Measurements from ENCODE around the gene N4BP3.

N4BP3 gene

DNA sequence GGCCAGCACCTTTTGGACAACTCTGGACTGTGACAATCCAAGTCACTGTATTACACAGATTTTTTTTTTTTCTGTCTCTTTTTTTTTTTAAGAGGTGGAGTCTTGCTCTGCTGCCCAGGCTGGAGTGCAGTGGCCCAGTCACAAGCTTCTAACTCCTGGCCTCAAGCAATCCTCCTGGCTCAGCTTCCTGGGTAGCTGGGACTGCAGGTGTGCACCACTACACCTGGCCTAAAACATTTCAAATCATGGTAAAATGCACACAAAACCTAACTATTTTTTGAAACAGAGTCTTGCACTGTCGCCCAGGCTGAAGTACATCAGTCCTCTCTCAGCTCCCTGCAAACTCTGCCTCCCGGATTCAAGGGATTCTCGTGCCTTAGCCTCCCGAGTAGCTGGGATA is 7.2 kb upstream of the N4BP3 start:
- no peak for DNase-seq

DNA sequence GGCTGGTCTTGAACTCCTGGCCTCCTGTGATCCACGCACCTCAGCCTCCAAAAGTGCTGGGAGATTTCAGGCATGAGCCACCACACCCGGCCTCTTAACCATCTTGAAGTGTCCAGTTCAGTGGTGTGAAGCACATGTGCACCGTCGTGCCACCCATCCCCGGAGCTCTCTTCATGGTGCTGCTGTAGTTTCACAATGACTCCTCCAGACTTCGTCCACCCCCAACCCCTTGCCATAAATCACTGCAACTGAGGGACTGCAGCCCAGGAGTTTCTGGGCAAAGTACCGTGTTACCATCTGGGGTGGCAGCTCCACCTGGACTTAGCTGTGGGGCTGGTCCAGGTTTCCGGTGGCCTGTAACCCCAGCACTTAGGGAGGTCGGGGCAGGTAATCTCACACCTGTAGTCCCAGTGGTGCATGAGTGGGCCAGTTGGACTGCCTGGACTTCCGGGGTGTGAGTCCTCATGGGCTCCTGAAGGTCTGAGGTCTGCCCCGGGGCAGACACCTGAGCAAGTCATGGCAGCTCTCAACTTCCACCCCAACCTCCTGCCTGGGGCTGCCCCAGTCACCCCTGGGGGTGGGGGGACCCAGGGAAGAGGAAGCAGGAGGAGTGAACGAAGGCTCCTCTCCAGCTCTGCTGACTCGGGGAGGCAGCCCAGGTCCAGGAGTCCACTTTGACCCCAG is 6.6 kb upstream of the N4BP3 start:
- DNase-seq, result no peak

DNA sequence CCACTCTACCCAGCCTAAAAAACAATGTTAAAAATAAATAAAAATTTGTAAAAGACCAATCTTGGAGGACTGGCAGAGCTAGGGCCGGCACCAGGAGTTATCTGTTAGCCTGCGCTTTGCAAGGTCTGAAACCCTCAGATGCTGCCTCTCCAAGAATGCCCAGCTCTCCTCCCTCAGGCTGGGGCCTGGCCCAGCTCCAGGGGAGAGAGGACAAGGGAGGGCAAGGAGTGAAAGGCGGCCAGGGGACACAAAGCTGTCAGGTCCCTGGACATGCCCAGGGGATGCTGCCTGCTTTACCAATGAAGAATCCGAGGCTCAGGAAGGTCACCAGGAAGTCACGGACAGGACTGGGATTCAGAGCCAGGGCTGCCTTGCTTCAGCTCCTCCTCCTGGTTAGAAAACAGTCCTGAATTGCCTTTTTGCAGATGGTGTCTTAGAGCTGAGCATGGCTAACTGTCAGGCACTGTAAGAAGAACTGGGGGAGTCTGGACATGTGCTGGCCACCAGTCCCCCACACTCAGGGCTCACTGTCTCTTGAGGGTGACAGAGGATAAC is 5.5 kb upstream of the N4BP3 start:
- no peak for DNase-seq

DNA sequence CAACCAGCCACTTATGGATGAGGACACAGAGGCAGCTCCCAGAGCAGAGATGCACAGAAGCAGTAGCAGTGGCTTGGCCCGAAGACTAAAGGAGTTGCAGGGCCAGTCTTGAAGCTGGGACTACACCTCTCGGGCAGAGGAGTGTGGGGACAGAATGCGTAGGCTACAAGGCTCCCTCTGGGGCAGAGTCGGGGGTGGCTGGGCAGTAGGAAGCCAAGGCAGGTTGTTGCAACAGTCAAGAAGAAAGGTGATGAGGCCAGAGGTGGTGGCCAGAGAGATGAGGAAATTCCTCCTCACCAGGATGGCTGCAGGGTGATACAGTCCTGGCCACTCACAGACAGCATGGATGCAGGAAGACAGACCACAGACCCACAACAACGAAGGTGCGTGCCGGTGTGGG is 4.9 kb upstream of the N4BP3 start:
- DNase-seq, result no peak

DNA sequence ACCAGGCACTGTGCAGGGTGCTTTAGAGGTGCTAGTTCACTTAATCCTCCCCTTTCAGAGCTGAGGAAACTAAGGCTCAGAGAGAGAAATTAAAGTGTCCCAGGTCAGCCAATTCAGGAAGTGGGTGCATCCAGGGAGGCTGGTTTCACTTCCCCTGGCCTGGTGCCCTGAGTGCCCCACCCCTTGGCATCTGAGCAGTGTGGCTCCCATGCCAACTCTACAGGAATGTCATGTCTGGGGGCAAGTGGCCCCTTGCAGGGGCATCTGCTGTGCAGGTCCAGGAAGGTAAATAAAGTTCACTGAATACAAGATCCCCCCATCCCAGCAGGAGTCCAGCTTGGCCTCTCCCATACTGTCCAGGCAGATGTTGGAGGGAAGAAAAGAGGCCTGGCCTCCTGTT is 4.4 kb upstream of the N4BP3 start:
- DNase-seq, result no peak

DNA sequence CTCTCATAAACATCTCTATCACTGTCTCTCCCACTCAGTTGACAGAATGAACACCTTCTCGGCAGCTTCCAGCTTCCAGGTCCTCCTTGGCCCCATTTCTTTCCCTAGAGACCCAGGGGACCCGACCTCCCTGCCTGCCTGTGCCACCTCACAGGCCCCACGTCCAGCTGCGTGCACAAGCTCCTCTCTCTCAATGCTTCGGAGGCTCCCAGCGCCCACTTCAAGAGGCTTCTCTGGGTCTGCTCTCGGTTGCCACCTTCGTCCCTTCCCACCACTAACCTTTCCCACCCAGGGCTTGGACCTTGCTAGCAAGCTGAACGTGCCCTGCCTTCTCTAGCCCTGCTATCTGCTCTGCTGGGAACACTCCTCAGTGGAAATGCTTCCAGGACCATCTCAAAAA is 2.8 kb upstream of the N4BP3 start:
- DNase-seq, result no peak

DNA sequence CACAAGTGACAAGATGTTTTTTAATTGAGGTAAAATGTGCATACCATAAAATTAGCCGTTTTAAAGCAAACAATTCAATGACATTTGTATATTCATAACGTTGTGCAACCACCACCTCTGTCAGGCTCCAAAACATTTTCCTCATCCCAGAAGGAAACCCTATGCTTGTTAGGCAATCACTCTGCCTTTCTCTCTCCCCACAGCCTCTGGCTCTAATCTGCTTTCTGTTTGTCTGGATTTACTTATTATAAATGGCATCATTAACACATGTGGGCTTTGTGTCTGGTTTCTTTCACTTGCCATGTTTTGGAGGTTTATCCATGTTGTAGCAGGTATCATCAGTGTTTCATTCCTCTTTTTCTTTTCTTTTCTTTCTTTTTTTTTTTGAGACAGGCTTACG is 1.4 kb upstream of the N4BP3 start:
- DNase-seq, result no peak

DNA sequence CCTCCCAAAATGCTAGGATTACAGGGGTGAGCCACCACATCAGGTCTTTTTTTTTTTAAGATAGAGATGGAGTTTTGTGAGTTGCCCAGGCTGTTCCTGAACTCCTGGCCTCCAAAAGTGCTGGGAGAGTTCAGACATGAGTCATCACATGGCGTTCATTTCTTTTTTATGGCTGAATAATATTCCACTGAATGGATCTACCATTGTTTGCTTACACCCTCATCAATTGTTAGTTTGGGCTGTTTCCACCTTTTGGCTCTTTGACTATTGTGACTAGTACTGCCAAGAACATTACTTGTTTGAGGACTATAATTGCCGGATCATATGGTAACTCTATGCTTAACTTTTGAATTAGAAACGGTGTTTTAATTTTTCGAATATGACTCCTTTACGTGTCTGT is 787 bp upstream of the N4BP3 start:
- DNase-seq, result no peak

DNA sequence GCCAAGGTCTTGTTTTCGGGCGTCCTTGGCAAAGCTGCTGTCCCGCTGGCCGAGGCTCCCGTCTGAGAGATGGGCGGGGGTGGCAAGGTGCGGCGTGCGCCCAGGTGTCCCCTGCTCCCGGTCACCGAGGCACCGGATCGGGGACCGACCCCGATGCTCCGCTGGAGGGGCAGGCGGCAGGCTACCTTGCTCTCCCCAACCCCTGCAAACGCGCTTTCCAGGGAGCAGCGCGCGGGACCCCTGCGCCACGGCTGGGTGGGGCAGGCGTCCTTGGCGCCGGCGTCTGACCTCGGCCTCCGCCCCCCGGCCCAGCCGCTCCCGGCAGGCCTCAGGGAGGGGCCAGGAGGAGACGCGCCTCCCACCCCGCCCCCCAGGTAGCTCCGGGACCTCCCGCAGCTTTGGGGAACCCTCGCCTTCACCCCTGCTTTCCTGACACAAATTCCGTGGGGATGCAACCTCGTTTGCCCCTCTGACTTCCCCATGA is 551 bp downstream of the N4BP3 start:
- DNase-seq, result no peak

DNA sequence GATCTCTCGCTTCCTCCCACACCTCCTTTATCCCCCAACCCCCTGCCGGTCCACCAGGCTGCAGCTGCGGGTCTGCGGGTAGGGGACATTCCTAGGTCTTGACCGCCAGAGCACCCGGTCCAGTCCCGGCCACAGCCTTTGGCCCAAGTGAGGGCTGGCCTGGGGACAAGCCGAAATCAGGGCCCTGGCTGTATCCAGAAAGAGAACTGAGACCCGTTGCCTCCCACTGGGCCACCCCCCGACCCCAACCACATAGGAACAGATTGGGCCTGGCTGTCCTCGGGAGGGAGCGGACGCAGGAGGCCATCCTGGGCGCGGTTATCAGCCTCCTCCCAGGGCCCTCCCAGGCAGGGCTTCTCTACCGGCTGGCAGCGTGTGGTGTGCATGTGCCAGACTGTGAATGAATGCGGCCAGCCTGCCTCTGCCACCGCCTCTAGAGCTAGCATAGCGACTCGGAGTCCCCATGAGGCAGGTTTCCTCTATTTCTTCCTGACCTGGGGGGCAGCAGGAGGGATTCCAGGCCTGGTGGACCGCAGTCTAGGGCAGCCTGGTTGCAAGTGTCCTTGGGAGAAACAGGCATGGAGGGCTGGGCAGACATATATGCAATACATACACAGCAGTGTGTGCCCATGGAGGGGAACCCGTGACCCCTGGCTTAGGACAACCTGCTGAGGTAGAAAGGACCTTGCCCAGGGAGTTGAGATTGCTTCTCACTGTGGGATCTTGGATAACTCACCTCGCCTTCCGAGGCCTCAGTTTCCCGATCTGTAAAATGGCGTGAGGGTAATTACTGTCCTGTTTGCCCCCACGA is 1.2 kb downstream of the N4BP3 start:
- DNase-seq, result peak; percentile 50

DNA sequence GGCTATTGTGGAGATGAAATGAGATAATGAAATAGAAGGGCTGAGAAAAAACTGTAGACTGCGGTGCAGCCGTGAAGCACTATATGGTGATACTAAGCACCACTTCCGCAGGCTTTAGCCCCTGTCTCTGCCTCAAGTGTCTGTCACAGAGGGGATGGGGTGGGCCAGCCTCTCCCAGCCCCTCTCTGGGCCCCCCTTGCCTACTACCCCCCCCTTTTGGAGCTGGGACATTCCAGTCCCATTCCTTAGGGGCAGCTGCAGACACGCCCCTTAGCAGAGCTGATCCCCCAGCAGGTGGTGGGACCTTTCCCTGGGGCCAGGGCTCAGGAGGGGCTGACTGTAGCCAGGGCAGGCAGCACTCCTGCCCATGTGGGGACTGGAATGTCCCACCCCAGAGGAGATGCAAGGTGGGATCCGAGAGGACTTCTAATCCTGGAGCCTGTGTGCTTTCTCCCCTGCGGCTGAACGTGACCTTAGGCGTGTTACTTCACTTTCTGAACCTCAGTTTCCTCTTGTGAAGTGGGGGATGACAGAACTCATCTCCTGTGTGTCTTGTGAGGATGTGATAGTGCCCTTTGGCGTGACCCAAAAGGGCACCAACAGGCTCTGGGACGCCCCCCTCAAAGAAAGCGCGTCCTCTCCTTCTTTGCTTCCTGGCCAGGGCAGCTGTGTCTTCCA is 1.9 kb downstream of the N4BP3 start:
- DNase-seq, result no peak

DNA sequence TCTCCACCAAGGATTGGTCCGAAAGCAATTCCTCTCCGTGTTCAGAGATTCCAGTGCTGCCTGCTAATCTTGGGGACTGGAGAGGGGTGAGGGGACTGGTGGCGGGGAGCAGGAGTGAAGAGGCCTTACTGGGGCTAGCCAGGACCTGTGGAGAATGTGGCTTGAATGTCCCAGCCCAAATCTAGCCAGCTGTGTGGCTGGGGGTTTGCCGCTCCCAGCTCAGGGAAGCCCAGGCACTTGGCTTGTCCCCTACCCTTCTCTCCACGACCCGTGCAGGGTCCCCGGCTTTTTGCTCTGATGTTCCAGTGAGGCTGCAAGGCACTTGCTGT is 2.4 kb downstream of the N4BP3 start:
- no peak for DNase-seq

DNA sequence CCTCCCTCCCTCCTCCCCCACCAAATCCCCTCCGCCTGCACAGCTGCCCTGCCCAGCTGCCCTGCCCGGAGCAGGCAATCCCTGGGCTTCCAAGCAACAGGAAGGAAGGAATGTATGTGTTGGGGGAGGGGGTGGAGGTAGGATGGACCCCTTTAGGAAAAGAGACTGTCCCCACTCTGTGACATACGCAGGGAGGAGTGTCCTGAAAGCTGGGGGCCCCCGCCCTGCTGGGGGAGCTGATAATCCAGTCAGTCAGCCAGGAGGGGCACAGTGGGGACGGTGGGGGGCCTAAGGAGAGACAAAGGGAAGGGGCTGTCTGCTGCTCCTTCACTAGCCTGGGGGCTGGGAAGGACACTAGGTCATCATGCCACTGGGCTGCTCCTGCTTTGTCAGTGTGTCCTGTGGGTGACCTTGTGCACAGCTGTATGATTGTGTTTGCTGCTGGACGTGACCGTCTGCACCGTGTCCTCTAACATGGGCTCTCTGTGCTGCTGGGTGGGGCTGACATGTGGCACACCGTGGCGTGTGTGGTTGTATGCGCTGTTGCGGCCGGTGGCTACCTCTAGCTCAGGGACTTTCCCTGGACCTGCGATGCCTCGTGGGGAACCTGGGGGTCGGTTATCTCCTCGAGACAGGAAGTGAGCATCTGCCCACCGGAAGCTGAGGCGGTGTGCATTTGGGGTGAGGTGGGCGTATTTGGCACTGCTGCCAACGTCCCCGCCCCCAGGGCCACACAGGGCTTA is 3.0 kb downstream of the N4BP3 start:
- peak; percentile 65 for DNase-seq

DNA sequence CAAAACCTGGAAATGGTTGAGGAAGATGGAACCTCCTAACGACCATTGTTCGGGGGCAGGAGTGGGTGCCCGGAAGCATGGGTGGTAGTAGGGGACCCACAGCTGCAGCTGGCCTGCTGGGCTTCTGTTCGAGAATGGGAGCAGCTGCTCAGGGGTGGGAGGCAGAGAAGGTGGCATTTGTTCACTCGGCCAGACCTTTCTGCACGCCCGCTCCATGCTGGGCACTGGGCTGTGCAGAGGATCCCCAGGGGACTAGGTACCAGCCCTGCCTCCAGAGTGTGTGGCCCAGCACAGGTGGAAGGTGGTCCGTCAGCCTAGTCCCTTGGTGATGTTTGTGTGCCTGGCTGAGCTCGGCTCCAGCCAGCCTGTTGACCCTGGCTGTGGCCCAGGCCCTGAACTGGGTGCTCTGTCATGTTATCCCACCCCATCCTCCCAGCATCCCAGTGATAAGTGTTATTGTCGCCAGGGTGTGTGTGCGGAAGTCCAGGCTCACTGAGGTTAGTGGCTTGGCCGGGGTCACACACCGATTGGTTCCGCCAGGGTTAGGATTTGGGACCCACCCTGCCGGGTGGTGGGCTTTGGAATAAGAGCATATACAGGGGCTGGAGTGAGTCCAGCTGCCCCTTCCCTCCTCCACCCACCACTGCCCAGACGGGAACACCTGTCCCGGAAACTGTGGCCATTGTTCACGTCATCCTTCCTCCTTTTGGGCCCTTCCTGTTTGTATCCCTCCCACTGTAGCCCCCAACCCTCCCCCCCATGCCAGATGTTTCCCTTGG is 4.8 kb downstream of the N4BP3 start:
- no peak for DNase-seq

DNA sequence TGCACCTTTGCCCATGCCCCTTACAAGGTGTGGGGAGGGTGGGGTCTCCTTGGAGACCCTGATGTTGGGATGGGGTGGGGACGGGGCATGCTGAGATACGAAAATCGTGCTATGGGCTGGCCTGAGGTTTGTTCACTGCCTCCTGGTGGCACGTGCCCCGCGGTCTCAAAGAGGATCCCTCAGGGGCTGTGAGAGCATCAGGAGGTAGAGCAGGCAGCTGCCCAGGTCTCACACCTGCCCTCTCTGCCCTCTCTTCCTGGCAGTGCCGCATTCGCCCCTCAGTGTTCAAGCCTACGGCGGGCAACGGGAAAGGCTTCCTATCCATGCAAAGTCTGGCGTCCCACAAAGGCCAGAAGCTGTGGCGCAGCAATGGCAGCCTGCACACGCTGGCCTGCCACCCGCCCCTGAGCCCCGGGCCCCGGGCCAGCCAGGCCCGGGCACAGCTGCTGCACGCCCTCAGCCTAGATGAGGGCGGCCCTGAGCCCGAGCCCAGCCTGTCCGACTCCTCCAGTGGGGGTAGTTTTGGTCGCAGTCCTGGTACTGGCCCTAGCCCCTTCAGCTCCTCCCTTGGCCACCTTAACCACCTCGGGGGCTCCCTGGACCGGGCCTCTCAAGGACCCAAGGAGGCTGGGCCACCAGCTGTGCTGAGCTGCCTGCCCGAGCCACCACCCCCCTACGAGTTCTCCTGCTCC is 6.7 kb downstream of the N4BP3 start:
- no peak for DNase-seq

DNA sequence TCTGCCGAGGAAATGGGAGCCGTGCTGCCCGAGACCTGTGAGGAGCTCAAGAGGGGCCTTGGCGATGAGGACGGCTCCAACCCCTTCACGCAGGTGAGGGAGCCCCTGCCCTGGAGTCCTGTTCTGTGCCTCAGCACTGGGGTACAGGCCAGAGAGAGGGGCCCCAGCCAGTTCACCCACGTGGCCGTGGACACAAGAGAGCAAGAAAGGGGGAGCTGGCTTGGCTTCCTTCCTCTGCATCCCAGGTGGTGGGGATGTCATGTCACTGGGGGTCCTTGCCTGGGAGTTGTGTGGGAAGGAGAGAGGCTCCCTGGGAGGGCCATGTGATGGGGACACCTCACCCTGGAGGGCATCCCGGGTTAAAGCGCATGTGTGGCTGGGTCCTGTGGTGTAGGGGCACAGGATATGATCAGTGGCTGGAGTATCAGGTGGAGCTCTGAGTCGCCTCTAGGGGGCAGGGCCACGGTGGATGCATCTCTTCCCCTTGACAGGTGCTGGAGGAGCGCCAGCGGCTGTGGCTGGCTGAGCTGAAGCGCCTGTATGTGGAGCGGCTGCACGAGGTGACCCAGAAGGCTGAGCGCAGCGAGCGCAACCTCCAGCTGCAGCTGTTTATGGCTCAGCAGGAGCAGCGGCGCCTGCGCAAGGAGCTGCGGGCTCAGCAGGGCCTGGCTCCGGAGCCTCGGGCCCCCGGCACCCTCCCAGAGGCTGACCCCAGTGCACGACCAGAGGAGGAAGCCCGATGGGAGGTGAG is 7.5 kb downstream of the N4BP3 start:
- peak; percentile 88 for DNase-seq

DNA sequence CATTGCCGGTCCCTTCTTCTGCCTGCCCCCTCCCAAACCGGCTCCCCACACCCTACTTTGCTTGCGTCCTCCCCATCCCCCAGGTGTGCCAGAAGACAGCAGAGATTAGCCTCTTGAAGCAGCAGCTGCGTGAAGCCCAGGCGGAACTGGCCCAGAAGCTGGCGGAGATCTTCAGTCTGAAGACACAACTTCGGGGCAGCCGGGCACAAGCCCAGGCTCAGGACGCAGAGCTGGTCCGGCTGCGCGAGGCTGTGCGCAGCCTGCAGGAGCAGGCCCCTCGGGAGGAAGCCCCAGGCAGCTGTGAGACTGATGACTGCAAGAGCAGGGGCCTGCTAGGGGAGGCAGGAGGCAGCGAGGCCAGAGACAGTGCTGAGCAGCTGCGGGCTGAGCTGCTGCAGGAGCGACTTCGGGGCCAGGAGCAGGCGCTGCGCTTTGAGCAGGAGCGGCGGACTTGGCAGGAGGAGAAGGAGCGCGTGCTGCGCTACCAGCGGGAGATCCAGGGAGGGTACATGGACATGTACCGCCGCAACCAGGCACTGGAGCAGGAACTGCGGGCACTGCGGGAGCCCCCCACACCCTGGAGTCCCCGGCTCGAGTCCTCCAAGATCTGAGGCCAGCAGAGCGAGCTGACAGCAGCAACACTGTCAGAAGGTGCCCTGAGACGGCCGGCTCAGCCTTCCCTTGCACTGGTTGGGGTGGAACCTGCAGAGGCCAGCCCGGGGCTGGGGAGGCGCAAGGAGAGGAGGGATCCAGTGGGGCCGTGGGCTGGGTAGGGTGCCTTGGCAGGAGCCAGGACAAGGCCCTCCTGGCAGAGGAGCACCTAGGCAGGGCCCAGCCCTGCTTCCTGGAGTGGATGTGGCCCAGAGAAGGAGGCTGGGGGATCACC is 8.3 kb downstream of the N4BP3 start:
- DNase-seq, result no peak

DNA sequence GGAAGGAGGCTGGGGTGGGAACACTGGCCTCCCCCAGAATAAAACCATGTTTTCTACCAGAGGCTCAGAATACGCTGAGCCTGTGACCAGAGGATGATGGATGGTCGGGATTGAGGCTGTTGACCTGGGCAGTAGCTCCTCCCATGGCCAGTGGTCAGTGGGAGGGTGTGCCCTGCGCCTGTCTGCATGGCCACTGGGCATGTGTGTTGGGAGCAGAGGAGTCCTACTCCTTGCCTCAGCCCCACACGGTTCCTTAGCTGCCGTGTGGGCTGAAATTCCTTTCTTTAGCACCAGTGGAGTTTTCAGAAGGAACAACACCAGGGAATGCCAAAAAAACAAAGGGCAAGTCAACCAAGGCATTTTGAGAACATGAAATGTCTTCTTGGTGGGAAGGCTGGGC is 9.0 kb downstream of the N4BP3 start:
- no peak for DNase-seq

DNA sequence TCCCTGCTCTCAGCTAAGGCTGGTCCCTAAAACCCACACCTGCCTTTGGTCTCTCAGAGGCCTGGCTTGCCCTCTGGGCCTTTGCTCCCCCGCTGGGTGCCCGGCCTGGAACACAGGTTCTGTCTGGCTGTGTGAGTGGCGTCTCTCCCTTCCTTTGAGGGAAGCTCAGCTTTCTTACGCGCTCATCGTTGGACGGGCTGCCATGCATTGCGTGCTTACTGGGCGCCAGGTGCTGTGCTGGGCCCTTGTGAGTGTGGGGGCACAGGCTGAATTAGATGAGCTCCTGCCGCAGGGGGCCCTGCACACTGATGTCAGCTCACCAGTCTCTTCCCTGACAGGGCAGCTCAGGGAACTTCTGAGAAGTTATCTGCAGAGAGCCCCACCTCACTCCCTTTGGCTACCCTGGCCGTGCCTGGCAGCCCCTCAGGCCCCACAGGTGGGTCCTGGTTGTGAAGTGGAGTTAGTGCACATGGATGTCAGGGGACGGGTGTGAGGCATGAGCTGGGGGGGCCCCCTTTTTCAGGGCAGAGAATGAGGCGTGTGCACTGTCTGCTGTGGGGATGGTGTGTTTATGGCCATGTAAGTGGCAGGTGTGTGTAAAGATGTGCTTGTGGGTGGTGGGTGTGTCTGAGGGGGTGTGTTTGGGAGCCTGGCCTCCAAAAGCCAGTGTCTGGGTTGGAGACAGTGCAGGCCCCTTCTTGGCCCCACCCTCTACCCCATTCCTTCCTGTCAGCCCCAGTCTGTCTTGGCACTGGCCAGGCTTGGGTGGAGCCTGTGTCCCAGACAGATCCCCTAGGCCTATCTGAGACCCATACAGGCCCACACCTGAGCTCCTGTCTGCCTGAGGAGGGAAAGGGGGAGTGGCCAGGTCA is 10.0 kb downstream of the N4BP3 start:
- DNase-seq, result no peak
